ENCODE data around the gene ZNRF3. TPM values are rescaled to one million over a fixed set of nuclear protein-coding genes. Genes with fewer than 3 reads are reported as not detected.

The ZNRF3 gene
- polyA plus RNA-seq, 3 donors: 0.13 TPM; not detected in 2

GRCh38 chr22:29012952-29013351 lies 129.6 kb downstream of the ZNRF3 start:
- peaks cover 0 to 20% (median 5%) of the 10 kb centered on the region in 3 donors for H3K27me3 Mint-ChIP-seq (ENCODE audit: low read depth in 3 of 3)
- intact Hi-C loops (cut with micrococcal nuclease): no loop called here

GRCh38 chr22:29014293-29014692 lies 130.9 kb downstream of the ZNRF3 start:
- Histone ChIP-seq H3K9ac (ENCODE audit: insufficient read depth, low read length, poor library complexity, severe bottlenecking) (no peak overlapping the region), H3K27ac (ENCODE audit: low read depth in 1 of 2, low read length in 2 of 2) (no peak overlapping the region), H2AFZ (ENCODE audit: insufficient read depth, low read depth, low read length, poor library complexity, severe bottlenecking) (no peak overlapping the region), H3K27me3 (ENCODE audit: control insufficient read depth in 2 of 2, insufficient read depth in 2 of 2, low read length in 2 of 2) (no peaks in the 10 kb centered on the region), H3K4me1 (ENCODE audit: control insufficient read depth in 1 of 2, insufficient read depth in 2 of 2, low read length in 2 of 2) (no peaks in the 10 kb centered on the region), H3K4me2 (replicated peaks; ENCODE audit: extremely low read depth, low read length, poor library complexity, severe bottlenecking) (no peak overlapping the region), H3K4me3 (replicated peaks in 1 of 3; ENCODE audit: low read depth in 2 of 3, low read length in 3 of 3) (no peak overlapping the region), H3K9me3 (replicated peaks in 1 of 2; ENCODE audit: control insufficient read depth in 1 of 2, insufficient read depth in 1 of 2, low read length in 2 of 2) (no peaks in the 10 kb centered on the region), H4K20me1 (ENCODE audit: insufficient read depth, low read length) (no peaks in the 10 kb centered on the region), H3K36me3 (replicated peaks in 1 of 2; ENCODE audit: control insufficient read depth in 1 of 2, insufficient read depth in 2 of 2, low read length in 2 of 2) (no peaks in the 10 kb centered on the region), H3K79me2 (ENCODE audit: insufficient read depth, low read length) (no peaks in the 10 kb centered on the region)
- Mint-ChIP-seq H3K4me3 (no peak overlapping the region), H3K27me3 (ENCODE audit: low read depth in 3 of 3) (peaks cover 0 to 22% (median 6%) of the 10 kb centered on the region in 3 donors), H3K27ac (no peak overlapping the region), H3K4me1 (no peaks in the 10 kb centered on the region), H3K36me3 (no peaks in the 10 kb centered on the region), H3K9me3 (peaks cover 0 to 5% (median 0%) of the 10 kb centered on the region in 7 donors)
- intact Hi-C loops (cut with micrococcal nuclease): no loop called here
- WGBS (ENCODE audit: insufficient coverage): 100% methylated on average over 3 of the region's 4 CpGs
- DNase-seq: no peak
- TF ChIP-seq CTCF (IDR thresholded peaks at IDR 0.05): no peak

More at GRCh38 chr22:29012952-29013351, 129.6 kb downstream of the ZNRF3 start:
- no peak overlapping the region for H2AFZ ChIP-seq (ENCODE audit: insufficient read depth, low read depth, low read length, poor library complexity, severe bottlenecking)
- DNase-seq: no peak
- no peaks in the 10 kb centered on the region for H3K27me3 ChIP-seq (ENCODE audit: control insufficient read depth in 2 of 2, insufficient read depth in 2 of 2, low read length in 2 of 2)
- whole genome bisulfite sequencing (ENCODE audit: insufficient coverage): 91% methylated on average over 3 of the region's 4 CpGs
- Mint-ChIP-seq H3K36me3 (no peaks in the 10 kb centered on the region), H3K27ac (no peak overlapping the region), H3K4me1 (no peaks in the 10 kb centered on the region), H3K4me3 (no peak overlapping the region), H3K9me3 (peaks cover 0 to 2% (median 0%) of the 10 kb centered on the region in 7 donors)
- no peaks in the 10 kb centered on the region for H4K20me1 ChIP-seq (ENCODE audit: insufficient read depth, low read length)
- H3K79me2 ChIP-seq (ENCODE audit: insufficient read depth, low read length): no peaks in the 10 kb centered on the region
- TF ChIP-seq CTCF (IDR thresholded peaks at IDR 0.05): no peak
- H3K4me1 ChIP-seq (ENCODE audit: control insufficient read depth in 1 of 2, insufficient read depth in 2 of 2, low read length in 2 of 2): no peaks in the 10 kb centered on the region
- H3K4me3 ChIP-seq (replicated peaks in 1 of 3; ENCODE audit: low read depth in 2 of 3, low read length in 3 of 3): no peak overlapping the region
- no peak overlapping the region for H3K4me2 ChIP-seq (replicated peaks; ENCODE audit: extremely low read depth, low read length, poor library complexity, severe bottlenecking)
- no peak overlapping the region for H3K9ac ChIP-seq (ENCODE audit: insufficient read depth, low read length, poor library complexity, severe bottlenecking)
- no peak overlapping the region for H3K27ac ChIP-seq (ENCODE audit: low read depth in 1 of 2, low read length in 2 of 2)
- no peaks in the 10 kb centered on the region for H3K9me3 ChIP-seq (replicated peaks in 1 of 2; ENCODE audit: control insufficient read depth in 1 of 2, insufficient read depth in 1 of 2, low read length in 2 of 2)
- H3K36me3 ChIP-seq (replicated peaks in 1 of 2; ENCODE audit: control insufficient read depth in 1 of 2, insufficient read depth in 2 of 2, low read length in 2 of 2): no peaks in the 10 kb centered on the region
